CD4-positive, alpha-beta T cell treated with Interferon gamma for 1 hour (primary cell): Measurements from ENCODE around the gene GLCE.
"Not testable (repeated sequence)": the region's sequence is repeated elsewhere in the genome, so short reads cannot be mapped to it uniquely, and the experiment has no call there.

Experiments used
- DNase-seq: peaks from one replicate; pipeline ENCODE4 v3.0.0-alpha.2; 2020

GLCE gene

GRCh38 chr15:69302087-69302486, 141.7 kb downstream of the GLCE start:
- DNase-seq = not testable (repeated sequence)

- DNase-seq = no peak
These were observed 142.5 kb downstream of the GLCE start for GRCh38 chr15:69302929-69303328.

DNA sequence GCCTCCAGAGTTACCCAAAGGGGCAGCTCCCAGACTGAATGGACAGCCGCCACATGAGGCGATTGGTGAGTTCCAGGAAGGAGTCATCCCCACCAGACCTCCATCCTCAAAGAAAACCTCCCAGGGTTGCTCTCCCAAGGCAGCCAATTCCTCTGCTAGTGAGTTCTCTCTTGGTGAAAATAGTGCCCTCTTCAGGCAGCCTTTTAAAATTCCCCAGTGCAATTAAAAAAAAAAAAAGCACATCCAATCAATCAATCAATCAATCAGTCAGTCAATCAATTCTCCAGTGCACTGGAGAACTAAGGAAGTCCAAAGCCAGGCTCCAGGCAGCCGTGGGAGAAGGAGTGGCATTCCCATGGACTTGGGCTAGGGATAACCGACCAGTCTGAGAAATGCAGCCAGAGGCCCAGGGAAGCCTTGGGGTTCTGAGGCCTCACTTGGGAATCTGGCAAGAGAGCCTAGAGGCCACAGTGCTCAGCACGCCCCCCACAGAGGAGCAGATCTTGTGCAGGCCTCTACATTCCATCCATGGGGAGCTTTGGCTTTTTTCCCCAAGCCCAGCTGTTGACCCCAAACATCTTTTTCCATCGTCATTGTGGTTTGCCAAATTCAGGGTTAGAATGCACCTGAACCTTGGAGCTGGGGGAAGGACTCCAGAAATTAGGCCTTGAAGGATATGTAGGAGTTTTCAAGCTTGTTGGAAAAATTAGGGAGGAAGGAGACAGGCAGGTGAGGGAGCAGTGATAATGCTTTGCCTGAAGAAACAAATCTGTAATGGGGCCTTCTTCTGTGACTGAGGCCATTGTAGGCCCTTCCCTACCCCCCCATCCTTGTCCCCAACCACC, 143.1 kb downstream of the GLCE start:
- DNase-seq = no peak

- no peak for DNase-seq
These were observed 143.7 kb downstream of the GLCE start for GRCh38 chr15:69304182-69304545.

DNA sequence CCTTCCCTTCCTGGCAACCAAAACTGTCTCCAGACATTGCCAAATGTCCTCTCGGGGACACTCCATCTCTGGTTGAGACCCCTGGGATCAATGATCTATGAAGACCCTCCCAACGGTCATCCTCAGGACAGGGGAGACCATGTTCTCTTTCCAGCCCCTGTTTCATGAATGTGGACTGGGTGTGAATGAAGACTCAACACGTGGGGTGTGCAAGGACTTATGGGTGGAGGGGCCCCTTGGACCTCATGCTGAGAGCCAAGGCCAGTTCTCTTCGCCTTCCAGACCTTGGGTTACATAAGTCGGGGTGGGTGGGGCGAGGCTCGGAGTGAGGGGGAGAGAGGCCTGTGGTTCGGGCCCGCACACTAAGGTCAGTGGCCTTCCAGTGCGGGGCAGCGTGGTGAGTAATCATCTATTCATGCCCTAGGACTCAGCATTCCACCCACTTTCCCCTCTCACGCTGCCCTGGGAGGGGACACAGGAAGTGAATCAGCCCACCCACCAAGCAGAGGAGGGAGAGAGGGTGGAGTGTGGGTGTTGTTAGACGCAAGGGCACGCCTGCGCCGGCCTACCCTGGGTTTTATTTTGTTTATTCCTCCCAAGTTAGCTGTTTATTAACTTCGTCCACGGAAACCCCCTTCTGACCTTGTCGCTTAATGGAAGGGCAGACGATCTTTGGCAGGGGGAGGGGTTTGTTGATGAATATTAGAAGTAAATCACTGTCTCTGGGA, 144.9 kb downstream of the GLCE start:
- DNase-seq = no peak

- DNase-seq = no peak
These were observed 145.6 kb downstream of the GLCE start for GRCh38 chr15:69305933-69306568.

DNA sequence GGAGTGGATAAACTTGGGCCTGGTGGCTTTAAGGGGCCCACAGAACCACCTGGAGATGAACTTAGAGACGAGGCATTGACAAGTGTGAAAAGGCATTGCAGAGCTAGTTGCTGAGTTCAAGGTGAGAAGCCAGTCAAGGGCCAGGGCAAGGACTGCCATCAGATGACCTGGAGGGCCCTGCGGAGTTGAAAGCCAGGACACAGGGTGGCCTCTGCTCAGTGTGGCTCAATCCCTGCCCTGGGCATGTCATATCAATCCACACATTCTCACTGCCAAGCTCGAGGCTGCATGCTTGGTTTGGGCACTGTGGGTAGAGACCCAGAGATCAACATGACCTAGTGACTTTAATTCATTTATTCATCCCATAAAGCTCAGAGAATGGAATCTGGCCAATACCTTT, 147.5 kb downstream of the GLCE start:
- no peak for DNase-seq

- no peak for DNase-seq
These were observed 148.5 kb downstream of the GLCE start for GRCh38 chr15:69308949-69309348.

DNA sequence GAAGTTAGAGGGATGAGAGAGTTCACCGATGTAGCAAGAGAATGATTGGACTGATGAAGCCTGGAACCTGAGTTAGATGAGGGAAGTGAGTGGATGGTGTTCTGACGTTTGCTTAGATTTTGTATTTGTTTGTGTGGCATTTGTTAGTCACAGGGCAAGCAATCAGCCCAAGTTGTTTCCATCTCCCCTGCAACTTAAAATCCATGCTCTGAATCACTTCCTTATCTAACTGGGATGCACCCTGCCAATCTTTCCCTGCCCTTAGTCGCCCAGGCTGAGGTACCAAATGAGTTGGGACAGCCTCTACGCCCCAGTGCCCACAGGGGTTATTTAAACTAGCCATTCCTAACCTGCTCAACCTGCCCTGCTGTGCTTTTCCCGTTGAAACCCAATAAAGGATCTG, 150.9 kb downstream of the GLCE start:
- DNase-seq = no peak

DNA sequence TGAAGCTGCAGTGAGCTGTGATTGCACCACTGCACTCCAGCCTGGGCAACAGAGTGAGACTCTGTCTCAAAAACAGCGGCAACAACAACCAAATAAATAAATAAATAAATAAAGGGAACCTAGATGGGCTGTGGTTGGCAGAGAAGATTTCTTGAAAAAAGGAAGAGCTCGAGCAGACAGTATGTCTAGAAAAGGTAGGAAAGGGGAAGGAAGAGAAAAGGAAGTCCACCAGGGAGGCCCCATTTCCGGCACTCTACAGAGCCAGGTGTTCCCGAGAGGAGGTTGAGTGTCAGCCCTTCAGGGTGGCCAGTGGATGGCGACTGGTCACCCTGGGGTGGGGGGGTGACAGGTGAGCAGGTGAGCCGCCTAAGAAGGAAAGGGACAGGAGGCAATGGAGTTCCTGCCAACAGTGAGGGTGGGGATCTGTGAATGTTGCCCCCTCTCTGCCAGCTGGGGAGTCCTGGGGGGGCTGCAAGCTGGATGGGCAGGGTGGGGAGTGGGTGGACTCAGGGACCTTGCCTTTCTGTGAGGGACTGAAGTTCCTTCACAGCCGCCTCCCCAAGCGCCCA, 153.1 kb downstream of the GLCE start:
- no peak for DNase-seq

GRCh38 chr15:69314131-69314530, 153.7 kb downstream of the GLCE start:
- DNase-seq = no peak

- no peak for DNase-seq
These were observed 154.3 kb downstream of the GLCE start for GRCh38 chr15:69314736-69315135.

DNA sequence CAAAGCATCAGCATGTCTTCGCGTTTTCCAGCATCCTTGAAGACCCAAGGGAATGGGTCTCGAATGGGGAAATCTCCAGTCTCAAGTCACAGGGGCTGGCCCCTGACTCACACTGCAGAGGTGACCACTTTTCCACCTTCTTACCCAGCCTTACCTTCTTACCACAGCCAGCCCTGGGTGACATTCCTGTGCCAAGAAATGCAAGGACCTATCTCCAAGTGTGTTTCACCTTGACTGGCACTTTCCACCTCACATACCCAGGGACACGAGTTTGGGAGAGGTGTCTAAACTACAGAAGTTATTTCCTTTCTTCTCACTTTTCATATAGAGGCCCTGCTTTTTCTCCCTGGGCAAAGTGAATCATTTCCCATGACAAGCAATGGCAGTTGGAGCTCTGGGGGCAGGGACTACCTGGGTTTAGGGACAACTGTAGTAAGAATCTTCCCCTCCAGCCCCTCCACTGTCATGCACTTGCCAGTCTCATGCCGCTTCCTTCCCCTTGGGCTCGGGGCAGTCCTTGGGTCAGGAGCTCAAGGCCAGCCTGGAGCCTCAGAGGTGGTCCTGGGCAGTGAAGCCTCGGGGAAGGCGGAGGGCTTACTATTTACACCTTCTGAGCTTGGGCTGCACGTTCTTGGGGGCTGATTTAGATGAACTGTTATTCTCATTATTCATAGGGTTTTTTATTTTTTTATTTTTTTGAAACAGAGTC, 155.1 kb downstream of the GLCE start:
- DNase-seq = no peak

DNA sequence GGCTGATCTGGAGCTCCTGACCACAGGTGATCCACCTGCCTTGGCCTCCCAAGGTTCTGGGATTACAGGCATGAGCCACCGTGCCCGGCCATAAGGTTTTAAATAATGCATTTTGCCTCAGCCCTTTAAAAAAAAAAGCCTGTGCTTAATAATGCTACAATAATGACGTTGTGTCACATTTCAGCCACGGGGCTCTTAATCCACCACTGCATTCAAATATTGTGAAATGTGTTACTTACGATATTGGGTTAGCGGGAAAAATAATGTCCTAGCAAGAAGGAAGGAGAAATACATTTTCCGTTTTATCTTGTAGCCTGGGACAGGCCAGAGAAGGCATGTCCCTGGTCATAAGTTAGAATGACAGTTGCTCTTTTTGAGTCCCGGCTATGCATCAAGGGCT, 155.9 kb downstream of the GLCE start:
- DNase-seq = no peak

GRCh38 chr15:69317392-69317841, 157.0 kb downstream of the GLCE start:
- DNase-seq = no peak

DNA sequence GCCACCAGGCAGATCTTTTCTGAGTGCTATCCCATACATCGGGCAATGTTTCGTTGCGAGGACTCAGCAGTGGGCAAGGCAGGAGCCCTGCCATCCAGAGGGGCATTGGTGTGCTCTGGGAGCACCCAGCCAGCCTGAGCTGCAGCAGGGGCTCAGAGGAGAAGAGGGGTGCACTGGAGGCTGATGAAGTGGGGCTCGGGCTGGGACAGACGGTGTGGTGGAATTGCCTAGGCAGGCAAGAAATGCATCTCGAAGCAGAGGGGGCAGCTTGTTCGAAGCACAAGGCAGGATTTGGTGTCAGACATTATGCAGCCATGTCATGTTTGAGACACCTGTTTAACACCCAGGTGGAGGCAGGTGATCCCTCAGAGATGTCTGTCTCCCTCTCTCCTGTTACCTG, 157.6 kb downstream of the GLCE start:
- DNase-seq = no peak

- DNase-seq = no peak
These were observed 159.2 kb downstream of the GLCE start for GRCh38 chr15:69319384-69320375.

DNA sequence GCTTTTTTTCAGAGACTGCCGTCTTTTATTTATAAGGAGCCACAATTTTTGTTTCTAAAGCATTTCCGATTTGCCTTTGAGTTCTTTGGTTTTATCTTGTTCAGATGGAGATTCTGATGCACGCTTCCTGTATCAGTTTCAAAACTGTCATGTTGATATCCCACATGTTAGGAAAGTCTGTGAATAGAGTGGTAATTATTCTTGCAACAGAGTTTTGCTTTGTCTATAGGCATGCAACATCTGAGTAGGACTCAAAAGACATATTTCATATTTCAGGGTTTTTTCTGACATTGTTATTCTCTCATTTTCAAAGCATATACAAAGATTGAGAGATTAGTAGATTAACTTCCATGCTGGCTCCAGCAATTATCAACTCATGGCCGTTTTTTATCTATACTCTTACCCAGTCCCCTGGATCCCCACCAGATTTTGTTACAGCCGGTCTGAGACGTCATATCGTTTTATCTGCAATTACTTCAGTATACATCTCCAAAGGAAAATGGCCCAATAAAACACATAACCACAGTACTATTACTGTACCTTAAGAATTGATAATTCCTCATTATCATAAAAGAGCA, 160.6 kb downstream of the GLCE start:
- DNase-seq = no peak
